Spinal cord (tissue), 10 donors: ENCODE data around the gene VSTM4. TPM values are rescaled to one million over a fixed set of nuclear protein-coding genes. Genes with fewer than 3 reads are reported as not detected.

Experiments used
- DNase-seq, 6 donors: peaks; one replicate each; pipeline versions ENCODE4 v3.0.0 to v3.0.0-alpha.2; 2013 to 2015; ENCODE audit warnings: low spot score in 6 of 6, low read depth in 4 of 6
- H3K27ac ChIP-seq: one replicate; pipeline ENCODE4 v1.5.1; 2013; ENCODE audit warnings: low read depth, low read length, control low read depth
- H3K27me3 ChIP-seq: one replicate; pipeline ENCODE4 v1.6.1; 2013; ENCODE audit warnings: low read length; ENCODE audit not compliant: control insufficient read depth, insufficient read depth
- H3K36me3 ChIP-seq: one replicate; pipeline ENCODE4 v1.6.1; 2013; ENCODE audit warnings: low read length; ENCODE audit not compliant: control insufficient read depth, insufficient read depth
- H3K4me1 ChIP-seq: one replicate; pipeline ENCODE4 v1.6.1; 2013; ENCODE audit warnings: low read length; ENCODE audit not compliant: control insufficient read depth, insufficient read depth
- H3K4me3 ChIP-seq: one replicate; pipeline ENCODE4 v1.5.1; 2013; ENCODE audit warnings: low read depth, low read length, control low read depth
- H3K9me3 ChIP-seq: one replicate; pipeline ENCODE4 v1.6.1; 2013; ENCODE audit warnings: low read length; ENCODE audit not compliant: control insufficient read depth, insufficient read depth
- WGBS: methylation state at CpG from one replicate; pipeline ENCODE4 v1.1.5; 2013; ENCODE audit warnings: missing lambda C conversion rate; ENCODE audit not compliant: insufficient coverage; 5-methylcytosine and 5-hydroxymethylcytosine counted together
- polyA plus RNA-seq, 2 donors: library from polyadenylated mRNA; unstranded; fragments of 120-200 nt; gene quantifications; one replicate each; pipeline ENCODE4 v1.2.1, GENCODE V29; 2013; ENCODE audit not compliant: insufficient read length in 2 of 2
- total RNA-seq, 2 donors: library from RNA; depleted of rRNA in 1 of 2; stranded (reverse); fragments of 120-200 nt in 1 of 2; fragments of >200 nt in 1 of 2; gene quantifications; one replicate each; pipeline versions ENCODE4 v1.2.3 to v1.2.4, GENCODE V29; 2013 to 2014
- donor health status: healthy.

The VSTM4 gene
- total and polyA plus RNA-seq, 4 donors = 16.7 to 40.5 (median 24.6) TPM

DNA sequence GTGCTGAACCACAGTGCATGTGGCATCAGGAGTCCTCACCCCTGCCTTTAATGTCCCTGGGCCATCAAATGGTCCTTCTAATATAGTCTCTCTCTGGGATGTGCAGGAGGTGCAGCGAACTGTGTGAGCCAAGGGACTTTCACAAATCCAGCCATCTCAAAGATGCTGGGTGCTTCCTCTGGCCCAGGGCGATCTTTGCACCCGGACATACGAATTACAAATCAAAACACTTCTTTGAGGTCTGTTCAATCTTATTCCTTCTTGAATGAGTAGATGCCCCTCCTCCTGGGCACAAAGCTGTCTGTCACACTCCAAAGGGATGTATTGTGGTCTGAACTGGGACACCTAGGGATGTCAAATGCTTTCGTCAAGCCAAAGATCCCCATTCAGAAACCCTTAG lies 60.6 kb downstream of the VSTM4 start:
- H3K9me3 ChIP-seq = no peaks in the 10 kb centered on the region
- H3K4me3 ChIP-seq = no peak overlapping the region
- H3K4me1 ChIP-seq = peaks cover 34% of the 10 kb centered on the region
- no CpG with 5 or more reads among the region's 5 CpGs for WGBS
- no peak overlapping the region for H3K27ac ChIP-seq
- no peaks in the 10 kb centered on the region for H3K27me3 ChIP-seq
- no peaks in the 10 kb centered on the region for H3K36me3 ChIP-seq
- no peak for DNase-seq

DNA sequence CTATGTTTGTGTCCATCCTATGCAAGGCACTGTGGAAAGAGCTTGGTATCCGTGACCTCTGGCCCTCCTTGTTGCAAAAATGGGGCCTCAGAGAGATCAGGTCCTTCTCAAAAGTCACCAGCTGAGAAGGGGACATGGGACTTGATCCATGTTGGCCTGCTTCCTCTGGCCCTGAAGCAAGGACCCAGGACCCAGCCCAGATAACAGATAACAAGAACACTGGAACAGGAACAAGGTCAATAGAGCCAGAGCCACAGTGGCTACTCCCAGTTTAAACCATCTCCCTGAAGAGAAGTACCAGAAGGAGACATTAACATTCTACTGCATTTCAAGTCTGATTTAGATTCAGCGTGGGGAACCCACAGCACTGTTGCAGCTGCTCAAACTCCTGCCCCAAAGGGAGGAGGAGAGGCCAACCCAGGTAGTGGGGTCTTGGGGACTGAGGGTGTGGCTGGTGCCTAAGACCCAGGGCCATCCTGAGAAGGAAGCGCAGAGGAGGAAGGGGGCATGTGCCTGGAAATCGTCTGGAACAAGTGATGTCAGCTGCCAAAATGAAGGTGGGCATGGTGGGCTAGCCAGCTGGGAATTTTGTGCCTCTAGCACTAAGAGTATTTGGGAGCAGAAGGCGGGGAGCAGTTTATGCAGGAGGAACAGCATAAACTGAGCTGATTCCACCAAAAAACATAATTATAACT lies 61.2 kb downstream of the VSTM4 start:
- WGBS = 88% methylated on average over 4 of the region's 5 CpGs
- Histone ChIP-seq H3K36me3 (no peaks in the 10 kb centered on the region), H3K4me3 (no peak overlapping the region), H3K27me3 (no peaks in the 10 kb centered on the region), H3K4me1 (peaks cover 32% of the 10 kb centered on the region), H3K27ac (no peak overlapping the region), H3K9me3 (no peaks in the 10 kb centered on the region)
- no peak for DNase-seq

DNA sequence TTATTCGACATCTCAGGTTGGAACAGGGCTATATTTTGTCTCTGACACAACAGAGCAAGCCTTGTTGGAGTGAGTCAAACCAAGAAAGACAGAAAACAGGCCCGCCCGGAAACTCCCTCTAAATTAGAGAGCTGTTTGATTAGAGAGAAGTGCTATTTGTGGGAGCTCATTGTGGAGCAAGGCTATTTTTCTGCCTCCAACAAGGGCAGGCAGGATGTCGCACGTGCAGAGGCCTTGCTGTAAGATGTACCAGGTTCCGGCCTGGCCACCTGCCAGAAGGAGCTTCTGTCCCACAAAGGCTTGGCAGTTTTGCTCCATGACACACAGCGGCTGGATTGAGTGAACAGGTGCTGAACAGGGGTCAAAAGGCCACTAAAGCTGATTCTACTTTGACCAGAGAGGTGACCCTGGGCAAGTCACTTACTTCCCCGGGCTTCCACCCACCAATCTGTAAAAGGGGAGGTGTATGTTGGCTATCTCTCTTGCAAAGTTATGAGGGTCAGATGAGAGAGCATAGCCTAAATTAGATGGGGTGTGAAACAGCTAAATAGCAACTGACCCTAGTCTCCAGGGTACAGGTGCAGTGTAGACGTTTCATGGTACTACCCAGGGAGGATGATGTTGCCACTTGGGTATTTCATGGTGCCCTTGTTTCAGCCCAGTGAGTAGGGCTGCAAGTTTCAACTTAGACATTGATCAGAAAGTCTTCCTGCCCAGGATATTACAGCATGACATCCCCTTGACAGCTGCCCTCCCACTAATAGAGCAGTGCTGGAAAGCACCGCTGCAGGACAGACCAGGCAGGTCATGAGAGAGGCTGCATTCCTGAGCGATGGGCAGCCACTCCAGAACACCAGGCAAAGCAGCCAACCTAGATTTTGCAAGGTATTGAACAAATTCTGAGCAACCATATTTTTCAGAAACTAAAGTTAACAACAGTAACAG lies 62.0 kb downstream of the VSTM4 start:
- Histone ChIP-seq H3K36me3 (no peaks in the 10 kb centered on the region), H3K4me1 (peaks cover 24% of the 10 kb centered on the region), H3K27me3 (no peaks in the 10 kb centered on the region), H3K4me3 (no peak overlapping the region), H3K9me3 (no peaks in the 10 kb centered on the region), H3K27ac (no peak overlapping the region)
- WGBS = 78% methylated on average over 11 of the region's 11 CpGs
- peak in 2 of 6 donors; percentile 23 to 62 for DNase-seq

DNA sequence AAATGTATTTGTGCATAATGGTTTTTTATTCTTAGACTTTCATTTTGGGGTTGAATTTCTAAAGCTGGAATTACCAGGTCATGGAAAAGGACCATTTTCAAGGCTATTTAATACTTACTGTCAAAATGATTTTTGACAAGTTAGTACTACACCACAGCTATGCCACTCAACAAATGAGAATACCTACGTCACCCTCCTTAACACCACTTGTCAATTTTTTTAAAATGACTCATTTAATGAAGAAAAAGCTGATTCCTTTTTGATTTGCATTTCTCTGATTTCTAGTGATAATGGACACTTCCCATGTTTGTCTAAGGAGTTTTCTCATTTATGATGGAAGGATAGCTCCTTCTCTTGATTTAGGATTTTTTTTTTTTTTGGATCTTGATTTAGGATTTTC lies 63.3 kb downstream of the VSTM4 start:
- no peak for DNase-seq
- no peak overlapping the region for H3K27ac ChIP-seq
- no peaks in the 10 kb centered on the region for H3K9me3 ChIP-seq
- WGBS = no CpG with 5 or more reads among the region's 1 CpG
- H3K4me3 ChIP-seq = no peak overlapping the region
- H3K27me3 ChIP-seq = no peaks in the 10 kb centered on the region
- H3K4me1 ChIP-seq = peaks cover 13% of the 10 kb centered on the region
- H3K36me3 ChIP-seq = peaks cover 3% of the 10 kb centered on the region

DNA sequence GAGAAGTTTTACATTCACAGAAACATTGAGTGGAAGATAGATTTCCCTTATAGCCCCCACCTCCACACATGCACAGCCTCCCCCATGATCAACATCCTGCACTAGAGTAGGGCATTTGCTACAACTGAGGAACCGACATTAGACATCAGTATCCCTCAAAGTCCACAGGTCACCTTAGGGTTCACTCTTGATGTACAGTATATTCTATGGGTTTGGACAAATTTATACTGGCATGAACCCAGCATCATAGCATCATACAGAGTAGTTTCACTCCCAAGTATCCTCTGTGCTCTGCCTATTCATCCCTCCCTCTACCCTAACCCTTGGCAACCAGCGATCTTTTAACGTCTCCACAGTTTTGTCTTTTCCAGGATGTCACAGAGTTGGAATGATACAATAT lies 64.4 kb downstream of the VSTM4 start:
- 29% methylated on average over 2 of the region's 3 CpGs for WGBS
- Histone ChIP-seq H3K27me3 (no peaks in the 10 kb centered on the region), H3K4me1 (peaks cover 2% of the 10 kb centered on the region), H3K9me3 (no peaks in the 10 kb centered on the region), H3K27ac (no peak overlapping the region), H3K4me3 (no peak overlapping the region), H3K36me3 (peaks cover 4% of the 10 kb centered on the region)
- DNase-seq = no peak

DNA sequence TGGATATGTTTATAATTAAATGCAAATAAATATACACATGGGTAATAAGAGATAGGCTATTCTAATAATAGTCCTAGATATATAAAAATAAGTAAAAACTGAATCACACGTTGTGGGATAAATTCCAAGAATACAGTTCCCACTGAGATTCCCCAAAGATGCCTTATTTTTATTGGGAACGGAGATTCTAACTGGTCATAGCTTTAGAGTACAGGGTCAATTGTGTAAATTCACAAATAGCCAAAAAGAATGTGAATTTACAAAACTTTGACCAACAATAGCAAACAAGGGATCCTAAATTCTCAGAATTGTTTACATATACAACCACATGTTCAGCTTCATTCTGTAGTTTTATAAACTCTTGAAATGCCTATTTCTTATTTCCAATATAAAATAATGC lies 65.0 kb downstream of the VSTM4 start:
- peaks cover 4% of the 10 kb centered on the region for H3K36me3 ChIP-seq
- no peak overlapping the region for H3K27ac ChIP-seq
- no peaks in the 10 kb centered on the region for H3K4me1 ChIP-seq
- DNase-seq = peak in 1 of 6 donors; percentile 20
- no peaks in the 10 kb centered on the region for H3K9me3 ChIP-seq
- H3K4me3 ChIP-seq = no peak overlapping the region
- WGBS = no CpG with 5 or more reads among the region's 2 CpGs
- H3K27me3 ChIP-seq = no peaks in the 10 kb centered on the region

DNA sequence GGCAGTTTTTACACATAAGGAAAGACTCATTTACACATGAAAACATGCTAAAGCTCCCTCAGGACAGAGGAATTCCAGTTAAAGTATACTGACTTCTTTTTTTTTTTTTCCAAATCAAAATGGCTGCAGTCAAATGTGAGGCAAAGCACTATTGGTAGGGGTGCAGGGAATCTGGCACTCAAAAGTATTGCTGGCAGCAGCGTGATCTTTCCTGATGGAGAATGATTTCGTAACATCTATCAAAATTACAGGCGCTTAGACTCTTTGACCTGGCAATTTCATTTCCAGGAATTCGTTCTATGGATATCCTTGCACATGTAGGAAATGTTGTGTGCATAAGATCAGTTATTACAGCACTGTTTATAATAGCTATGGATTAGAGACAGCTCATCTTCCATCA lies 65.7 kb downstream of the VSTM4 start:
- no peak for DNase-seq
- Histone ChIP-seq H3K27me3 (no peaks in the 10 kb centered on the region), H3K27ac (no peak overlapping the region), H3K36me3 (peaks cover 4% of the 10 kb centered on the region), H3K4me1 (no peaks in the 10 kb centered on the region), H3K9me3 (no peaks in the 10 kb centered on the region), H3K4me3 (no peak overlapping the region)
- WGBS = 67% methylated on average over 1 of the region's 4 CpGs

DNA sequence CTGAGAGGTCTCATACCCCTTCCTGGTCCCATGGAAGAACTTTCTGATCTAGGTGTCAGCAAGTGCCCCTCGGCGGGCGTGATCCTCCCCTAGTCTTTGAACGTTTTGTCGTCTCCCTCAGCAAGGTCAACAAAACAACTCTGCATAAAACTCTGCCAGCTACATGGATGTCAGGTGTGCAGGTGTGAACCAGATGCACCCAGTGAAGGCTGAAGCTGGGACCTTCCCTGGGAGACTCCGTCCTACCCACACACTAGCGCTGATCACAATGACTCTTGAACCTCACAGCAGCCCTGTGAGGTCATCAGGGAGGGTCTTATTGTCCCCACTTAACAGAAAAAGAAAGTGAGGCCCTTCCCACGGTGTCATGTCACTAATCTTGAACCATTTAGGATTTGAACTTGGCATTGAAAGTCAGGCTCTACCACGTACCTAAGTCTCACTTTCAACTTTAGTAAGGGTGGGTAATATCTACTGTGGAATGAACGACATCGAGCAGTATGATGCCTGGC lies 68.1 kb downstream of the VSTM4 start:
- Histone ChIP-seq H3K27ac (no peak overlapping the region), H3K4me1 (no peaks in the 10 kb centered on the region), H3K9me3 (no peaks in the 10 kb centered on the region), H3K36me3 (peaks cover 4% of the 10 kb centered on the region), H3K27me3 (no peaks in the 10 kb centered on the region), H3K4me3 (no peak overlapping the region)
- 98% methylated on average over 7 of the region's 11 CpGs for WGBS
- no peak for DNase-seq

DNA sequence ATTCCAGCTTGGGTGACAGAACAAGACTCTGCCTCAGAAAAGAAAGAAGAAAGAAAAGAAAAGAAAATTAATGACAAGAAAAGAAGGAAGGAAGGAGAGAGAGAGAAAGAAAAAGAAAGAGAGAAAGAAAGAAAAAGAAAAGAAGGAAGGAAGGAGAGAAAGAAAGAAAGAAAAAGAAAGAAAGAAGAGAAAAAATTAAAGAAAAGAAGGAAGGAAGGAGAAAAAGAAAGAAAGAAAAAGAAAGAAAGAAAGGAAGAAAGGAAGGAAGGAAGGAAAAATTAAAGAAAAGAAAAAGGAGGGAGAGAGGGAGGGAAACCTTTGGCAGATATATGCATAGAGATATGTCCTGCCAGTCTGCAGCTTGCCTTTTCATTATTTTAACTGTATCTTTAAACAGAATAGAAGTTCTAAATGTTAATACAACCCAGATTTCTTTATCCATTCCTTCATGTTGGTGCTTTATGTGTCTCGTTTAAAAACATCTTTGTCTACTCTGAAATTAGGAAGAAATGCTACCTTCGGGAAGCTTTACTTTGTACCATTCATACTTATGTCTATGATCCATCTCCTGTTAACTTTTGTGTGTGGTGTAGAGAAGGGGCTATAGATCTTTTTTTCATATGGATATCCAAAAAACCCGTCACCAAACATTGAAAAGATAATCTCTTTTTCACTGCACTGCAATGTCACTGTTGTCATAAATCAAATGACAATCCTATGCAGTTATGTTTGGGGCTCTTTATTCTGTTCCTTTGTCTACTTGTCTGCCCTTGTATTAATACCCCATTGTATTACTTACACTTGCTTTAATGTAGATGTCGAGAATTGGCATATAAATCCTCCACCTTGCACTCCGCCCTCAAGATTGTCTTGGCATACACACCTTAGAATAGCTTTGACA lies 70.8 kb downstream of the VSTM4 start:
- H3K36me3 ChIP-seq = peaks cover 4% of the 10 kb centered on the region
- H3K4me1 ChIP-seq = no peaks in the 10 kb centered on the region
- no peak for DNase-seq
- H3K4me3 ChIP-seq = no peak overlapping the region
- H3K27me3 ChIP-seq = no peaks in the 10 kb centered on the region
- no CpG with 5 or more reads among the region's 5 CpGs for WGBS
- H3K27ac ChIP-seq = no peak overlapping the region
- H3K9me3 ChIP-seq = no peaks in the 10 kb centered on the region
